HG02678 (cell line): ENCODE results near the gene PTGER3.
"Not testable (repeated sequence)": the region's sequence is repeated elsewhere in the genome, so short reads cannot be mapped to it uniquely, and the experiment has no call there.

ENCODE experiments used
- ATAC-seq: cut with Tn5 transposase; IDR thresholded peaks from one replicate; pipeline ENCODE4 v1.9.1; 2021; ENCODE audit warnings: mild to moderate bottlenecking, moderate library complexity; ENCODE audit not compliant: unreplicated experiment

PTGER3 gene

DNA sequence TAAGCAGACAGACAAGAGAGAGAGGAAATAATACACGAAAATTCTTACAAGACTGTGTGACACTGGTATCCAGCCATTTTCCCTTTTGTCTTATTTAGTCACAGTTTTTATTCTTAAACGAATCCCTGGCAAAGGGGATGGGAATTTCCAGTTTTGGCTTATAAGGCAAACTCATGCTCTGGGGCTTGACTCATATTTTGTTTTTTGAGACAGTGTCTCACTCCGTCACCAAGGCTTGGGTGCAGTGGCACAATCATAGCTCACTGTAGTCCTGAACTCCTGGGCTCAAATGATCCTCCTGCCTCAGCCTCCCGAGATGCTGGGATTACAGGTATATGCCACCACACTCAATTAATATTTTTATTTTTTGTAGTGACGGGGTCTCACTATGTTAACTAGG is 31.9 kb downstream of the PTGER3 start:
- ATAC-seq = no peak

GRCh38 chr1:71014178-71014579 is 33.4 kb downstream of the PTGER3 start:
- ATAC-seq = no peak

GRCh38 chr1:71002709-71003475 is 44.7 kb downstream of the PTGER3 start:
- ATAC-seq = no peak

- ATAC-seq = no peak
Observed at GRCh38 chr1:71001624-71002023, 46.0 kb downstream of the PTGER3 start.

- ATAC-seq = no peak
Observed at GRCh38 chr1:70997793-70998192, 49.8 kb downstream of the PTGER3 start.

DNA sequence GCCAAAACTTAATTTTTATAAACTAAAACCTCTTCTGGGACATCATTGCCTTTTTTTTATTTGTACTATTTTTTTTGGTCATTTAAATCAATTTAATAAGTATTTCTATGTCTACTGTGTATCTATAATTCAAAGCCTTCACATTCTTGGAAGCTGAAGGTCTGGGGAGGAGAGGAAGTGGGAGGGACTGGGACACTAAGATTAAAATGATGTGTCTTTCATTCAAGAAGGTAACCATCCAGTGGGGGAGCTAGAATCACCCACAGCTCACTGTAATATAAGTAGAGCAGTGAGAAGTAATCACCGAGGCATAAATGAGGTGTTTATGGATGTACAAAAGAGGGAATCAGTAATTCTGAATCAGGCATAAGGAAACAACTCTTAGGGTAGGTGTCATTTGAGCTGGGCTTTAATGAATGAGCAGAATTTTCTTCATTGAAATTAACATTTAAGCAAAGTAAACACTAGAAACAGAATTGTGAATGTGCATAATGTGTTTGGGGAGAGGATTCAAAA is 52.8 kb downstream of the PTGER3 start:
- no peak for ATAC-seq

DNA sequence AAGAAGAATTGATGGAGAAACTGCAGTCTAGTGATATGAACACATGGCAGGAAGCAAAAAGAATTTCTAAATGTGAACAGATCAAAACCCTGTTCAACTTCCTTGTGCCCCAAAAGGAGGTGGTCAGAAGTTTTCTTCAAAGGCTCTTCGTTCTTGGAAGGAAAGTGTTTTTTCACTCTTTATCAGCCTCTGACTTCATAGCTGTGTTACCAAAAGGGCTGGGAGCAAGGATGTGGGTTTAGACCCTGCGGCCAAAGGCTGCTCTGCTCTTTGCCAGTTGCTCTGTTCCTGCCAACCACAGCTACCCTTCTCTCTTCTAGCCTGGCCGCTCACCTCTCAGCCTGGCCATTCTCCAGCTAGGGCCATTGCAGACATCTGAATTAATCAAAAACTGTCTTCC is 53.8 kb downstream of the PTGER3 start:
- ATAC-seq = no peak

DNA sequence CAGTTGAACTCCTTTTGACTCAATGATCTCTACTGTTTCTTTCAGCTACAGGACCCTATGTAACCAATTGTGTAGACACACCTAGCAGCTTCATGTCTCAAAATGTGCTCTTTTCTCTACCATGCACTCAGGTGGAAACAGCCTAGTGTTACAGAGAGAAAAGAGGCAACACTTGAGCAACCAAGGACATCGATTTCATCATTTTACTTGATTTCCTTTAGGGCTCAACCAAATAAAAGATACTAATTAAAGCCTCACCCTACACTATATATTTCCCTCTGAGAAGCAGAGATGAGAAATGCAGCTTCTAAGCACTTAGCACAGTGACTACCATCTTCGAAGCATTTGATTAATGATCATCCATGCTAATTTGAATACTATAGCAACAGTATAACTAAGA is 55.1 kb downstream of the PTGER3 start:
- no peak for ATAC-seq

GRCh38 chr1:70990469-70991253 is 57.0 kb downstream of the PTGER3 start:
- ATAC-seq = no peak

DNA sequence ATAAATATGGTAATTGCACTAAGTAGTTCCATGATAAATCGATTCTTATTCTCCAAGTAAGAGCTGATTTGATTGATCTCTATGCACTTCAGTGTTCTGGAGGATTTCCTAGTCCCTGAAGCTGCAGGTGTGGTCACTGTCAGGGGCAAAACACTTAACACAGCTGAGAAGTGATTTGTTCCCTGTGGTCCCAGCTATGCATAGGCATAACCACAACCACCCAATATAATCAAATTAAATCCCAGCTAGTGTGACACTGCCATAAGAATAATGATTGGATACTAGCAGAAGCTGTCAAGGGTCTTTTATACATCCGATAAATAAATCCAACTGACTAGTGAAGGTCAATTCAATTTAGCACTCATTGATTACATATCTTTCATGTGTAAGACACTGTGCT is 60.1 kb downstream of the PTGER3 start:
- no peak for ATAC-seq

DNA sequence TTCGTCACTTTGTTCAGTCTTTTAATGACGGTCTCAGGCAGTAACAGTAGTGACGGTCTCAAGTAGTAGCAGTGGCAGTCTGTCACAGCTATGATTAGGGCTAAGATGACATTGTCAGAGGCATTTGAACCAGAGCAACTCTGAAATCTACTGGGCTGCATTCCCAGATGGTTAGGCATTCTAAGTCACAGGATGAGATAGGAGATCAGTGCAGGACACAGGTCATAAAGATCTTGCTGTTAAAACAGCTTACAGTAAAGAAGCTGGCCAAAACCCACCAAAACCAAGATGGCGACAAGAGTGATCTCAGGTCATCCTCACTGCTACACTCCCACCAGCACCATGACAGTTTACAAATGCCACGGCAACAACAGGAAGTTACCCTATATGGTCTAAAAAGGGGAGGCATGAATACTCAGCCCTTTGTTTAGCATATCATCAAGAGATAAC is 61.8 kb downstream of the PTGER3 start:
- ATAC-seq = not testable (repeated sequence)

DNA sequence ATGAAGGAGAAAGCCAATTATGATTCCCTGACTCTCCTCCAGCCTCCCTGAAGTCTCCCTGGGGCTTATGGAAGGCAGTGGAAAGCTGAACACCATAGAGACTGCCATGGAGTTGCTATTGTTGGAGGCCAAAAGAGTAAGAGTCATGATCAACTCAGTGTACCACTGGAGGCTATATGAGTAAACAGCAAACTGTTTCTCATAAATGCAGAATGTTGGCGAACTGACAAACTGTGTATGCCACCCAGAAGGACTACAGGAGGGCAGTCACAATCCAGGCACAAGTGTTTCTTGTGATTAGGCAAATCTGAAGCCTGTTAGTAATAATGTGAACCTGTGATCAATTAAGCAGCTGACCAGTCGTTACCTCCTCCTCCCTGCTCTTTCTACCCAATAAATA is 62.3 kb downstream of the PTGER3 start:
- not testable (repeated sequence) for ATAC-seq

GRCh38 chr1:70980361-70980760 is 67.3 kb downstream of the PTGER3 start:
- no peak for ATAC-seq

DNA sequence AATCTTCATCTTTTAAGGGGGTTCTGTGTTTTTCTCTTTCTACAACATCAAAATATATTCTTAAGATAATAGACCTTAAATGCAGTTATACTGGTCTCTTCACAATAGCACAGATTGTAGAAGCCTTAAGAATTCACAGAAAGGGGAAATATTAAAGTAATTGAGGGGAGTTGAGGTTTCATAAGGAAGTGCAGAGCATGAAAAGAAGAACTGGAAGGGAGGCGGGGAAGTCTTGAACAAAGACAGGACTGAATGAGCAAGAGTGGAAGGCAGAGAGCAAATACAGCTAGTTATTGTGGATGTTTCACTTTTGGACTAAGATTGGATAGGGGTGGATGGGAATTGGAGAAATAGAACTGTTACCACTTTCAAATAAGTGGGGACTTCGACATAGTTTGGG is 67.7 kb downstream of the PTGER3 start:
- ATAC-seq = no peak

- no peak for ATAC-seq
Observed at GRCh38 chr1:70979313-70979712, 68.3 kb downstream of the PTGER3 start.

GRCh38 chr1:70978623-70979022 is 69.0 kb downstream of the PTGER3 start:
- ATAC-seq = no peak

- no peak for ATAC-seq
Observed at GRCh38 chr1:70977575-70977974, 70.0 kb downstream of the PTGER3 start.

GRCh38 chr1:70977041-70977440 is 70.6 kb downstream of the PTGER3 start:
- ATAC-seq = no peak

- no peak for ATAC-seq
Observed at GRCh38 chr1:70973754-70974153, 73.9 kb downstream of the PTGER3 start.

DNA sequence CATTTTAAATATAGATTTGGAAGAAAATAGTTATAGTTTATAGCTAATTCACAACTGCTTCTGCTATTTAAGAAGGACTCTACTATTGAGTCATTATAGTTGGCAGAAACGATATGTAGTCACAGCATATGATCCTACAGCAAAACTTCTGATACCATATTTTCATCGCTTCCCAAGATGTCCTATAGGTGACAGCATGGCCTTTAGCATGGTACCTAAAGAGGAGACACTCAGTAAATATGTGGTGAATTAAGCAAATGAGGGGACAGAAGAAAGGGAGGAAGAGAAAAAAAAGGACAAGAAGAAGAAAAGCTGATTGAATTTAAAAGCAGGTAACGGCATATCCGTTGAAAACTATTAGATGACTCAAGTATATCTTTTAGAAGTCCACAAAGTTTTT is 77.2 kb downstream of the PTGER3 start:
- ATAC-seq = no peak

DNA sequence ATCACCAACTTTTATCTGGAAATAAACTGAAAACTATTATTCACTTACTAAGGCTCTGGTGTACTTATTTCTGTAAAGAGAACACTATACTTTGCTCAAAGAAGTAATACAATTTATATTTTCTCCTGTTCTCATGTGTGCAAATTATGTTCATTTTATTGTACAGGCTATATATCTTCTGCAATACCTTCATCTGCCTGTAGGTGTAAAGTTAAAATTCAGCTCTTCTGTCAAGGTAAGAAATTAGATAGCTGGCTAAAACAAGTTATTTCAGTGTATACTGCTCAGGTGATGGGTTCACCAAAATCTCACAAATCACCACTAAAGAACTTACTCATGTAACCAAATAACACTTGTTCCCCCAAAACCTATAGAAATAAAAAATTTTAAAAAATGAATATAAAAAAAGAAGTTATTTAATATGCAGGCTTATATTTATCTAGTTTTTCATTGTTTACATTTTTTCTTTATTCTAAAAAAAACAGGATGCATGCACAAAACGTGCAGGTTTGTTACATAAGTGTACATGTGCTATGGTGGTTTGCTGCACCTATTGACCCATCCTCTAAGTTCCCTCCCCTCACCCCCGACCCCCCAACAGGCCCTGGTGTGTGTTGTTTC is 81.5 kb downstream of the PTGER3 start:
- ATAC-seq = peak; percentile 69

GRCh38 chr1:70963374-70963773 is 84.2 kb downstream of the PTGER3 start:
- ATAC-seq = no peak
